Mesendoderm (in vitro differentiated cells): ENCODE results near the gene FXYD5.

Source experiments
- DNase-seq: peaks from one replicate; pipeline ENCODE4 v3.0.0; 2013
- H2AK5ac ChIP-seq: 2 replicates; pipeline ENCODE4 v1.6.1; 2013; ENCODE audit warnings: low read length, inconsistent platforms
- H2BK120ac ChIP-seq: 2 replicates; pipeline ENCODE4 v1.6.1; 2013; ENCODE audit warnings: low read depth, mild to moderate bottlenecking, low read length, moderate library complexity, mixed read lengths
- H2BK15ac ChIP-seq: replicated peaks from 2 replicates; pipeline ENCODE4 v1.6.1; 2013; ENCODE audit warnings: low read depth, mild to moderate bottlenecking, moderate library complexity
- H2BK5ac ChIP-seq: 2 replicates; pipeline ENCODE4 v1.6.1; 2013; ENCODE audit warnings: low read length, inconsistent platforms
- H3K18ac ChIP-seq: 2 replicates; pipeline ENCODE4 v1.6.1; 2013; ENCODE audit warnings: mild to moderate bottlenecking, low read length, mixed read lengths
- H3K23ac ChIP-seq: one replicate; pipeline ENCODE4 v1.6.1; 2013; ENCODE audit warnings: low read length
- H3K27ac ChIP-seq: 2 replicates; pipeline ENCODE4 v1.5.1; 2013; ENCODE audit warnings: low read depth, mild to moderate bottlenecking, inconsistent platforms, low read length, moderate library complexity
- H3K27me3 ChIP-seq: 2 replicates; pipeline ENCODE4 v1.6.1; 2013; ENCODE audit warnings: low read length, control low read depth, mild to moderate bottlenecking, inconsistent platforms; ENCODE audit not compliant: insufficient read depth, poor library complexity
- H3K36me3 ChIP-seq: 2 replicates; pipeline ENCODE4 v1.6.1; 2013; ENCODE audit warnings: low read length, inconsistent platforms; ENCODE audit not compliant: control insufficient read depth, insufficient read depth
- H3K4ac ChIP-seq: one replicate; pipeline ENCODE4 v1.6.1; 2013; ENCODE audit warnings: low read depth, mild to moderate bottlenecking, low read length, moderate library complexity
- H3K4me1 ChIP-seq: 2 replicates; pipeline ENCODE4 v1.6.1; 2013; ENCODE audit warnings: low read depth, low read length, inconsistent platforms; ENCODE audit not compliant: control insufficient read depth
- H3K4me2 ChIP-seq: 2 replicates; pipeline ENCODE4 v1.6.1; 2013; ENCODE audit warnings: low read length
- H3K4me3 ChIP-seq: 2 replicates; pipeline ENCODE4 v1.5.1; 2013; ENCODE audit warnings: mild to moderate bottlenecking, low read length
- H3K56ac ChIP-seq: one replicate; pipeline ENCODE4 v1.6.1; 2013; ENCODE audit warnings: low read length
- H3K79me1 ChIP-seq: 2 replicates; pipeline ENCODE4 v1.6.1; 2013; ENCODE audit warnings: low read length, inconsistent platforms
- H3K79me2 ChIP-seq: 2 replicates; pipeline ENCODE4 v1.6.1; 2013; ENCODE audit warnings: mild to moderate bottlenecking, low read length; ENCODE audit not compliant: control insufficient read depth, insufficient read depth
- H3K9ac ChIP-seq: 2 replicates; pipeline ENCODE4 v1.6.1; 2013; ENCODE audit warnings: low read length, inconsistent platforms
- H4K5ac ChIP-seq: one replicate; pipeline ENCODE4 v1.6.1; 2013; ENCODE audit warnings: low read length
- H4K8ac ChIP-seq: one replicate; pipeline ENCODE4 v1.6.1; 2013; ENCODE audit warnings: low read depth, mild to moderate bottlenecking, control low read depth, low read length, moderate library complexity
- WGBS: extraction: QIAGEN DNeasy Blood & Tissue Kit; methylation state at CpG from one replicate; pipeline ENCODE4 v1.1.7; 2013; ENCODE audit warnings: low lambda C conversion rate, missing lambda C conversion rate; ENCODE audit not compliant: insufficient coverage; ENCODE audit errors: extremely low coverage; 5-methylcytosine and 5-hydroxymethylcytosine counted together

FXYD5 gene

DNA sequence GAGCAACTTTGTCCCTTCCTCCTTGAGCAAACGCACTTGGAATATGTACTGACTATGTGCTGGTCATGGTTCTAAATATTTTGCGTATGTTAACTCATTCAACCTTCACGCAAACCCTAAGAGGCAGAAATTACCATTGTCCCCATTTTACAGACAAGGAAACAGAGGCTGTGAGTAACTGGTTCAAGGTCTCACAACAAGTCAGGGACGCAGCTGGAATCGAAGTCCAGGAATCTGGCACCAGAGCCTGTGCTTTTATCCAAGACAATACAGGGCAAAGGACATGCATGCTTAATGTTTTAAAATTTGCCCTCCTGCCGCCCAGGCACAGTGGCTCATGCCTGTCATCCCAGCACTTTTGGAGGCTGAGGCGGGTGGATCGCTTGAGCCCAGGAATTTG, 5.1 kb downstream of the FXYD5 start:
- no peak overlapping the region for H2AK5ac ChIP-seq
- no peak overlapping the region for H3K23ac ChIP-seq
- H3K4me1 ChIP-seq = no peaks in the 10 kb centered on the region
- no peak overlapping the region for H4K5ac ChIP-seq
- H3K4ac ChIP-seq = no peak overlapping the region
- H3K56ac ChIP-seq = no peak overlapping the region
- DNase-seq = no peak
- no peak overlapping the region for H3K4me2 ChIP-seq
- no peak overlapping the region for H3K18ac ChIP-seq
- H2BK15ac ChIP-seq = no peak overlapping the region
- H3K27ac ChIP-seq = no peak overlapping the region
- no peak overlapping the region for H3K4me3 ChIP-seq
- H3K79me2 ChIP-seq = no peaks in the 10 kb centered on the region
- no peak overlapping the region for H3K9ac ChIP-seq
- H2BK5ac ChIP-seq = no peak overlapping the region
- no peak overlapping the region for H4K8ac ChIP-seq
- no CpG with 5 or more reads among the region's 8 CpGs for WGBS
- no peak overlapping the region for H2BK120ac ChIP-seq
- H3K79me1 ChIP-seq = peaks cover 1% of the 10 kb centered on the region
- H3K36me3 ChIP-seq = peaks cover 6% of the 10 kb centered on the region
- no peaks in the 10 kb centered on the region for H3K27me3 ChIP-seq

DNA sequence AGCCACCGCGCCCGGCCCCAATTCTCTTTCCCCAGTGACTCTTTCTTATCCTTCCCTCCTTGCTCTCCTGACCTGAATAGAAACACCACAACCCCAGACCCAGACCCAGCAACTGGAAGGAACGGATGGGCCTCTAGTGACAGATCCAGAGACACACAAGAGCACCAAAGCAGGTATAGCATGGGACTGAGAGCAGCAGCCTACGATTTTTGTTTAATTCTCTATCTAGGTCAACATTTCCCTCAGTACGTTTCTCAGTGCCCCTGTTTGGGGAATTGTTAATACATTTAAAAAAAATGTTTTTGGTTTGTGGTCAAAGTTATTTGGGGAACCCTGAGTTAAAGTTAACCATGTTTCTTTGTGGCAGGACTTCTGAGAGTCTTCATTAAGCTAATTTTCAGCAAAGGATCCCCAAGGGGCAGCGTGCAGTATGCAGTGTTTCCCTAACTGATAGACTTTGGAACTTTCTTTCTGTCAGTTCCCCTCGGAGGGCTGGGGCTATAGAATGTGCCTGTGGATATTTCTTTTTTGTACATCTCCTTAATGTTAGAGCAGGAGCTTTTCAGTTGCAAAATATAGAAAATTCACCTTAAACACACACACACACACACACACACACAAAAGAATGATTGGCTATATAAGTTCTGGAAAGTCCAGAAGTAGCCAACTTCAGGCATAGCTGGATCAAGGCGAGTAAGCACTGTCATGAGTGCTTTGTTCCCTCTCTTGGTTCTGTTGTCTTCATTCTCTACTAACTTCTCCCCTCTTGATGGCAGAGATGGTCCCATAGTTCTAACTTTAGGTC, 6.3 kb downstream of the FXYD5 start:
- Histone ChIP-seq H3K4me2 (no peak overlapping the region), H4K8ac (no peak overlapping the region), H4K5ac (no peak overlapping the region), H2BK15ac (no peak overlapping the region), H2BK120ac (no peak overlapping the region), H2AK5ac (no peak overlapping the region), H3K27me3 (no peaks in the 10 kb centered on the region), H3K4ac (no peak overlapping the region), H3K79me1 (peaks cover 1% of the 10 kb centered on the region), H3K56ac (no peak overlapping the region), H3K23ac (no peak overlapping the region), H2BK5ac (no peak overlapping the region), H3K9ac (no peak overlapping the region), H3K79me2 (no peaks in the 10 kb centered on the region), H3K18ac (no peak overlapping the region), H3K4me1 (no peaks in the 10 kb centered on the region), H3K4me3 (no peak overlapping the region), H3K36me3 (peaks cover 8% of the 10 kb centered on the region), H3K27ac (no peak overlapping the region)
- no CpG with 5 or more reads among the region's 9 CpGs for WGBS
- DNase-seq = no peak

DNA sequence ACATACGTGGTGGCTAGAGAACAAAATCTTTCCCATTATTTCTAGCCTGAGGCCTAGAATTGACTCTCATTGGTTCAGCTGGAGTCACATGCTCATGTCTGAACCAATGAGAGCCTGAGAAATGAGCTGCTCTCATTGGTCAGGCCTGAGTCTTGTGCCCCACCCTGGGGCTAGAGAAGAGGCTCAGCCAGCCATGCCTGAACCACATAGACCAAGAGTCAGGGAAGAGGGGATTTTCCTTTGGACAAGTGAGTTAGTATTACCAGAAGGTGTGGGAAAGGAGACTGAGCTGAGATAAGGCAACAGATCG, 6.9 kb downstream of the FXYD5 start:
- WGBS = no CpG with 5 or more reads among the region's 2 CpGs
- H3K27ac ChIP-seq = no peak overlapping the region

DNA sequence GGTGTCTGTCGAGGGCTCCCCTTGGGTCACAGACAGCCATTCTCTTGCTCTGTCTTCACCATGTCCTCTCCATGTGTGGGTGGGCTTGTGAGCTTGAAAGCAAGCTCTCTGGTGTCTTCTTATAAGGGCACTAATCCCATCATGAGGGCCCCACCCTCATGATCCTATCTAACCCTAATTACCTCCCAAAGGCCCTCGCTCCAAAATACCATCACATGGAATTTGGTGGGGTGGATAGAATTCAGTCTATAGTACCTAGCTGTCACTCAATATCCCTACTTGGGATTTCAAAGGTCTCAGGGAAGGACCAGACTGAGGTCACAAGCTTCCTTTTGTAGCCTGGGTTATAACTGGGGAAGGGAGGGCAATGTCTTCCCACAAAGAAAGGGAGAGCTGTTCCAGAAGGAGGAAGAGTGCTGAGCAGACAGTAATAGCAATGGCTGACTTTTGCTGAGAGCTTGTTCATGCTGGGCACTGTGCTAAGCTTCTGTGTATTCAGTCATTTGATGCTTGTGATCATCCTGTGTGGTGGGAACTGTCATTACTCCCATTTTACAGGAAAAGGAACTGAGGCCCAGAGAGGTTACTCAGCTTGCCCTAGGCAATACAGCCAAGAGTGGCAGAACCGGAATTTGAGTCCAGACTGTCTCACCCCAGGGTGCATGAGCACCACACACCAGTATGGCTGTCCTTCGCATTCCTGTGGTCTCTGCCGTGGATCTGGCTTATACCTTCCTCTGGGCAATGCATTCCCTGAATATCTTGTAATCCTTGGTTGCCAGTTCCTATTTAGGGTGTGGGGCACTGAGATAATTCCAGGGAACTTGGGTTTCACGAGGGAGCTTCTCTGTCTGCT, 8.2 kb downstream of the FXYD5 start:
- Histone ChIP-seq H3K4ac (no peak overlapping the region), H3K4me3 (no peak overlapping the region), H3K36me3 (peaks cover 9% of the 10 kb centered on the region), H4K5ac (no peak overlapping the region), H3K56ac (no peak overlapping the region), H3K9ac (no peak overlapping the region), H3K79me1 (no peaks in the 10 kb centered on the region), H2AK5ac (no peak overlapping the region), H2BK15ac (no peak overlapping the region), H3K4me2 (no peak overlapping the region), H2BK120ac (no peak overlapping the region), H3K23ac (no peak overlapping the region), H2BK5ac (no peak overlapping the region), H3K79me2 (no peaks in the 10 kb centered on the region), H3K4me1 (no peaks in the 10 kb centered on the region), H3K18ac (no peak overlapping the region), H3K27ac (no peak overlapping the region), H4K8ac (no peak overlapping the region), H3K27me3 (no peaks in the 10 kb centered on the region)
- DNase-seq = peak; percentile 84
- WGBS = no CpG with 5 or more reads among the region's 6 CpGs

More for the DNA sequence above, 6.9 kb downstream of the FXYD5 start:
- Histone ChIP-seq H3K4ac (no peak overlapping the region), H3K18ac (no peak overlapping the region), H3K4me1 (no peaks in the 10 kb centered on the region), H2BK15ac (no peak overlapping the region), H4K8ac (no peak overlapping the region), H3K36me3 (peaks cover 9% of the 10 kb centered on the region), H3K56ac (no peak overlapping the region), H3K9ac (no peak overlapping the region), H3K79me2 (no peaks in the 10 kb centered on the region), H3K79me1 (no peaks in the 10 kb centered on the region), H2BK5ac (no peak overlapping the region), H2BK120ac (no peak overlapping the region), H2AK5ac (no peak overlapping the region), H3K23ac (no peak overlapping the region), H4K5ac (no peak overlapping the region), H3K4me2 (no peak overlapping the region), H3K27me3 (no peaks in the 10 kb centered on the region), H3K4me3 (no peak overlapping the region)
- no peak for DNase-seq

DNA sequence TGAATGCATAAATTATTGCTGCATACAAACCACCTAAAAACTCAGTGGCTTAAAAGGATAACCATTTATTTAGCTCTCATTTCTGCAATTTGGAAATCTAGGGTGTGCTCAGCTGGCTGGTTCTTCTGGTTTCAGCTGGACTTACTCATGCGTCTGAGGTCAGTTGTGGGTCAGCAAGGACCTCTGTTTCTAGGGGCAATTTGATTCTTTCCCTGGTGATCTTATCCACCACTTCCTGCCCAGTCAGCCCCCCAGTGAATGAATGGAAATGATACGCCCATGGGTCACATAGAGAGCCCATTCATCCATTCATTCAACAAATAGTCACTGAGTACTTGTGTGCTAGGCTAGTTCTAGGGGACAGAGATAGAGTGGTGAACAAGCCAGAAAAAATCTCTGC, 9.9 kb downstream of the FXYD5 start:
- Histone ChIP-seq H2BK120ac (no peak overlapping the region), H2BK5ac (no peak overlapping the region), H3K23ac (no peak overlapping the region), H3K4me1 (no peaks in the 10 kb centered on the region), H3K4me2 (no peak overlapping the region), H3K56ac (no peak overlapping the region), H4K5ac (no peak overlapping the region), H3K79me2 (no peaks in the 10 kb centered on the region), H4K8ac (no peak overlapping the region), H3K4ac (no peak overlapping the region), H3K27ac (no peak overlapping the region), H2BK15ac (no peak overlapping the region), H2AK5ac (no peak overlapping the region), H3K27me3 (no peaks in the 10 kb centered on the region), H3K79me1 (no peaks in the 10 kb centered on the region), H3K9ac (no peak overlapping the region), H3K36me3 (peaks cover 9% of the 10 kb centered on the region), H3K18ac (no peak overlapping the region), H3K4me3 (no peak overlapping the region)
- no peak for DNase-seq
- WGBS = no CpG with 5 or more reads among the region's 2 CpGs
